Measurements from ENCODE around the gene CRACR2B.

CRACR2B gene

DNA sequence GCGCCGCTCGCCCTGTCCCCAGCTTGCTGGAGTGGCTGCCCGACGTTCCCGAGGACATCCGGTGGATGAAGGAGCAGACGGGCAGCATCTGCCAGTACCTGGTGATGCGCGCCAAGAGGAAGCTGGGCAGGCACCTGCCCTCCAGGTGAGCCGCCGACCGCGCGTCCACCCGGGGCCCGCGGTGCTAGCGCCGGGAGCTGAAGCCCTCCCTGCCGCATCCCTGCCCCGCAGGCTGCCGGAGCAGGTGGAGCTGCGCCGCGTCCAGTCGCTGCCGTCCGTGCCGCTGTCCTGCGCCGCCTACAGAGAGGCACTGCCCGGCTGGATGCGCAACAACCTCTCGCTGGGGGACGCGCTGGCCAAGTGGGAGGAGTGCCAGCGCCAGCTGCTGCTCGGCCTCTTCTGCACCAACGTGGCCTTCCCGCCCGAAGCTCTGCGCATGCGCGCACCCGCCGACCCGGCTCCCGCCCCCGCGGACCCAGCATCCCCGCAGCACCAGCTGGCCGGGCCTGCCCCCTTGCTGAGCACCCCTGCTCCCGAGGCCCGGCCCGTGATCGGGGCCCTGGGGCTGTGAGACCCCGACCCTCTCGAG is 3.3 kb upstream of the CRACR2B start:
- DNase-seq: no peak
- no peaks in the 10 kb centered on the region for H3K36me3 ChIP-seq
- H3K4me1 ChIP-seq: no peaks in the 10 kb centered on the region
- TF ChIP-seq, protein P1, sequence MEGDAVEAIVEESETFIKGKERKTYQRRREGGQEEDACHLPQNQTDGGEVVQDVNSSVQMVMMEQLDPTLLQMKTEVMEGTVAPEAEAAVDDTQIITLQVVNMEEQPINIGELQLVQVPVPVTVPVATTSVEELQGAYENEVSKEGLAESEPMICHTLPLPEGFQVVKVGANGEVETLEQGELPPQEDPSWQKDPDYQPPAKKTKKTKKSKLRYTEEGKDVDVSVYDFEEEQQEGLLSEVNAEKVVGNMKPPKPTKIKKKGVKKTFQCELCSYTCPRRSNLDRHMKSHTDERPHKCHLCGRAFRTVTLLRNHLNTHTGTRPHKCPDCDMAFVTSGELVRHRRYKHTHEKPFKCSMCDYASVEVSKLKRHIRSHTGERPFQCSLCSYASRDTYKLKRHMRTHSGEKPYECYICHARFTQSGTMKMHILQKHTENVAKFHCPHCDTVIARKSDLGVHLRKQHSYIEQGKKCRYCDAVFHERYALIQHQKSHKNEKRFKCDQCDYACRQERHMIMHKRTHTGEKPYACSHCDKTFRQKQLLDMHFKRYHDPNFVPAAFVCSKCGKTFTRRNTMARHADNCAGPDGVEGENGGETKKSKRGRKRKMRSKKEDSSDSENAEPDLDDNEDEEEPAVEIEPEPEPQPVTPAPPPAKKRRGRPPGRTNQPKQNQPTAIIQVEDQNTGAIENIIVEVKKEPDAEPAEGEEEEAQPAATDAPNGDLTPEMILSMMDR (IDR thresholded peaks at IDR 0.05; ENCODE audit: low read depth, low read length): no peak
- H3K9me3 ChIP-seq: no peaks in the 10 kb centered on the region
- peaks cover 21% of the 10 kb centered on the region for H3K27me3 ChIP-seq
- no peak overlapping the region for H3K4me3 ChIP-seq (ENCODE audit: low read depth, low read length)

DNA sequence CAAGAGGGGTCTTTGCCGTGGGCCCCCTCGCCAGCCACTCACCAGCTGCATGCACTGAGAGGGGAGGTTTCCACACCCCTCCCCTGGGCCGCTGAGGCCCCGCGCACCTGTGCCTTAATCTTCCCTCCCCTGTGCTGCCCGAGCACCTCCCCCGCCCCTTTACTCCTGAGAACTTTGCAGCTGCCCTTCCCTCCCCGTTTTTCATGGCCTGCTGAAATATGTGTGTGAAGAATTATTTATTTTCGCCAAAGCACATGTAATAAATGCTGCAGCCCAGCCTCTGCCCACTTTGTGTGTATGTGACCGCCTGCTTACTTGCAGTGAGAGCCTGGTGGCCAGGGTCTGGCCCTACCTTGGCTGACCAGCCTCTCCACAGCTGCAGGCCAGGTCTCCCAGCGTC is 2.8 kb upstream of the CRACR2B start:
- H3K4me1 ChIP-seq: peaks cover 3% of the 10 kb centered on the region; the same call in 1 of the 2 replicates
- DNase-seq: no peak
- H3K9me3 ChIP-seq: no peaks in the 10 kb centered on the region
- H3K36me3 ChIP-seq: no peaks in the 10 kb centered on the region
- H3K4me3 ChIP-seq (ENCODE audit: low read depth, low read length): no peak overlapping the region
- peaks cover 26% of the 10 kb centered on the region for H3K27me3 ChIP-seq
- TF ChIP-seq, protein P1 (IDR thresholded peaks at IDR 0.05; ENCODE audit: low read depth, low read length): no peak

DNA sequence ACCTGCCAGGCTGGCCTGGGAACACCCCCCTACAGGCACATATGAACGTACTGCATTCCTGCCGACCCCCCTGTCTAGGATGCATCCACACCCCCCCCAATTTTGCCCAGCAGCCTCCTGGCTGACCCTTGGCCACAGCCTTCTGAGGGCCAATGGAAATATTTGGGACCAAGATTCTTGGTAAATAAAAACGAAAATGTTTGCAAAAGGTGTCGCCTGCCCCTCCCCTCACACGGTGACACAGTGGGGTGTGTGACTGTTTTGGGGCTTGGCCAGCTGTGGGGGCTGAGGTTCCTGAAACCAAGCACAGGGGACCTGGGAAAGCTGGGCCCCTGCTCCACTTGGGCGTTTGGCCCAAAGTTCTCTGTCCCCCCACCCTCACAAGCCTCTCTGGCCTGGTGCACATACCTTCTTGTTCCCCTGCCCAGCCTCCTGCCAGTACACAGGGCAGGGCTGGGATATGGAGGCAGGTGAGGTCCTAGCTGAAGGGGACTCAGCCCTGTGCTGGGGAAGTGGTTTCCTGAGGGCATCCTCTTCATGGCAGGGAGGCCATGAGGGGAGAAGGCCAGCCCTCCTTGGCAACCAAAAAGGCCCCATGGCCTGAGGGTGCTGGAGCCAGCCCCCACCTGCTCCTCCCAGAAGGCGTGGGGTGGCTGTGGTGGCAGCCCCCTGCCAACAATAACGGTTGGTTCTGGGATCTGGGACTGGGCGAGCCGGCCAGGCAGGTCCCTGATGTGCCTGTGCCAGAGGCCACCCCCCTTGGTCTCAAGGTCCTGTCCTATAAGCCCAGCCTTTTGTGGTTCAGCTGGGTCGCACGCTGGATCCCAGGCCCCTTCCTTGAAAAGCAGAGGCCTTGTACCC is 2.1 kb upstream of the CRACR2B start:
- DNase-seq: no peak
- Histone ChIP-seq H3K4me1 (peaks cover 4% of the 10 kb centered on the region), H3K9me3 (no peaks in the 10 kb centered on the region), H3K27me3 (peaks cover 28% of the 10 kb centered on the region), H3K36me3 (no peaks in the 10 kb centered on the region), H3K4me3 (ENCODE audit: low read depth, low read length) (no peak overlapping the region)
- TF ChIP-seq, protein P1 (IDR thresholded peaks at IDR 0.05; ENCODE audit: low read depth, low read length): no peak

DNA sequence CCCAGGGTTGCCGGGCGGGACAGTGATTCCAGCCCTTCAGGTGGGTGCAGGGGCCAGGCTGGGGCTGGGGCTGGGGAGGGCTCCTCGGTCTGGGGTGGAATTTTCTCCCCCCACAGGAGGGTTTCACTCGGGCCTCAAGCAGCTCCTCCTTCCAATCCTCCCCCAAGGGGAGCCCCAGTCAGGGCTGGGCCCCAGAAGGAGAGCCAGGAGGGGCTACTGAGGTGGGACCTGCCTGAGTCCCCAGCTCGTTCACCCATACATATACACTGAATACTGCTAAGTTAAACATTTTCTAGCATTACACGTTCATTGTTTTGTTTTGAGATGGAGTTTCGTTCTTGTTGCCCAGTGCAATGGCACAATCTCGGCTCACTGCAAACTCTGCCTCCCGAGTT is 1.5 kb upstream of the CRACR2B start:
- no peak overlapping the region for H3K4me3 ChIP-seq (ENCODE audit: low read depth, low read length)
- peaks cover 10% of the 10 kb centered on the region for H3K4me1 ChIP-seq
- H3K27me3 ChIP-seq: peaks cover 34% of the 10 kb centered on the region
- H3K9me3 ChIP-seq: no peaks in the 10 kb centered on the region
- H3K36me3 ChIP-seq: no peaks in the 10 kb centered on the region
- no peak for DNase-seq
- TF ChIP-seq, protein P1 (IDR thresholded peaks at IDR 0.05; ENCODE audit: low read depth, low read length): no peak

DNA sequence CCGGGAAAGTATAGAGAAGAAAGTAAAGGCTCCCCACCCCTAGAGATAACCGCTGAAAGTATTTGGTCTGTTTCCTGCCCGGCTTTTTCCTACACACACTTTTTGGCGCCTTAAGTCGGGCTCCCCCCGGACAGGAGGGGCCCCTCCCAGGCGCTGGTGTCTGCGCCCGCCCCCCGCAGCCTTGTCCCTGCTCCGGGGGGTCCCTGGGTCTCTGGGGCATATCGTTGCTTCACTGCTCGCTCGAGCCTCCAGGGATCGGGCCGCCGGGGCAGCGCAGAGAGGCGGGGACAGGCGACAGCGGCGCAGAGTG is 928 bp upstream of the CRACR2B start:
- Histone ChIP-seq H3K36me3 (no peaks in the 10 kb centered on the region), H3K4me1 (peaks cover 15% of the 10 kb centered on the region), H3K4me3 (ENCODE audit: low read depth, low read length) (no peak overlapping the region), H3K27me3 (peaks cover 35% of the 10 kb centered on the region), H3K9me3 (no peaks in the 10 kb centered on the region)
- TF ChIP-seq, protein P1 (IDR thresholded peaks at IDR 0.05; ENCODE audit: low read depth, low read length): no peak
- DNase-seq: no peak

All from BE2C (cell line).